ENCODE measurements around the gene RAB3GAP2.

DNA sequence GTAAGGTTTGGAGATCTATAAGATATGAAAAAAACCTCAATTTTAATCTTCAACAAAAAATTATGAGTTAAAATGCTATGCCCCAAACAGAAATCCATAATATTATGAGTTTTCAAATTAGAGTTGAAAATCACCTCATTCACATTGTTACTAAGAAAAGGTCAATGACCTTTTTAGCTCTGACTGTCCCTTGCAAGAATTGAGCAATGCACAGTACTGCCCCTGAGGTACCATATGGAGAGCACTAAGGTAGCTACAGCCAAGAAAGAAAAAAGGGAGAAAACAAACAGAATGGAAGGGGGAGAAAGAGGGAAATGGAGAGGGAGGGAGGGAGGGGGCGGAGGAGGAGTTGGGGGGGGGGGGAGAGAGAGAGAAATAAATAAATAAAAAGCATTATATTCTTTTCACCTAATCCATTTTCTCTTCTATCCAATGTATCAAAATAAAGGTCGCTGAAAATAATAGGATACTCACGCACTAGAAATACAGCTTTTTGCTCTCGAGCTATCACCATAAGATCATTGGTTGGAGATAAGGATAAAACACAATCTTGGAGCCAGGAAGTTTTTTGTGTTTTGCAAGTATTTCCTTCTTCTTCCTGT, 58.8 kb downstream of the RAB3GAP2 start:
- TF ChIP-seq, protein P1, sequence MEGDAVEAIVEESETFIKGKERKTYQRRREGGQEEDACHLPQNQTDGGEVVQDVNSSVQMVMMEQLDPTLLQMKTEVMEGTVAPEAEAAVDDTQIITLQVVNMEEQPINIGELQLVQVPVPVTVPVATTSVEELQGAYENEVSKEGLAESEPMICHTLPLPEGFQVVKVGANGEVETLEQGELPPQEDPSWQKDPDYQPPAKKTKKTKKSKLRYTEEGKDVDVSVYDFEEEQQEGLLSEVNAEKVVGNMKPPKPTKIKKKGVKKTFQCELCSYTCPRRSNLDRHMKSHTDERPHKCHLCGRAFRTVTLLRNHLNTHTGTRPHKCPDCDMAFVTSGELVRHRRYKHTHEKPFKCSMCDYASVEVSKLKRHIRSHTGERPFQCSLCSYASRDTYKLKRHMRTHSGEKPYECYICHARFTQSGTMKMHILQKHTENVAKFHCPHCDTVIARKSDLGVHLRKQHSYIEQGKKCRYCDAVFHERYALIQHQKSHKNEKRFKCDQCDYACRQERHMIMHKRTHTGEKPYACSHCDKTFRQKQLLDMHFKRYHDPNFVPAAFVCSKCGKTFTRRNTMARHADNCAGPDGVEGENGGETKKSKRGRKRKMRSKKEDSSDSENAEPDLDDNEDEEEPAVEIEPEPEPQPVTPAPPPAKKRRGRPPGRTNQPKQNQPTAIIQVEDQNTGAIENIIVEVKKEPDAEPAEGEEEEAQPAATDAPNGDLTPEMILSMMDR (IDR thresholded peaks at IDR 0.05): no peak
- no peak for TF ChIP-seq POLR2A (IDR thresholded peaks at IDR 0.05)

Measured in right lobe of liver (tissue), 4 donors.